22Rv1 (cell line): ENCODE data around the gene FUT8.

Experiments used
- H3K27ac ChIP-seq: fragments of 450-650 bp; 2 replicates; pipeline ENCODE4 v1.5.1; 2017
- ZFX ChIP-seq: fragments of 450-650 bp; IDR thresholded peaks from 2 replicates; pipeline ENCODE4 v1.6.1; 2017; ENCODE audit warnings: antibody characterized with exemption, borderline replicate concordance
- TF ChIP-seq, protein P1 (sequence below): fragments of 450-650 bp; IDR thresholded peaks from 2 replicates; pipeline ENCODE4 v1.5.1; 2017; ENCODE audit warnings: mild to moderate bottlenecking

Gene FUT8

DNA sequence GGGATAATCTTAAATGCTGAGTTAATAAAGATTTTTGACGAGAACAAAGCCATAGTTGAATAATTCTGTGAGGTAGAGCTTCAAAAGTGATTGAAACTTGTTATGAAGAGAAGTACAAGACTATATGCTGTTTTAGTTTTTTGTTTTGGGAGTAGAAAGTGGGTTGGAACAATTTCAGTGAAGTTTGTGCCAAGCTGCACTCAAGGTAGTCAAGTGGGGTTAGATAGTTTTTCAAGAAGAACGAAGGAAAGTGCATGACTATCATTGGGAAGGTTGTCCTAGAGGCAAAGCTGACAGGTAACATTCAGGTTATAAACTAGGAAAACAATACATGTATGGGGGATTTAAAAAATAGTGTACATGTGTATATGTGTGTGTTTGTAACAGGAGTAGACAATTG lies 16.2 kb downstream of the FUT8 start:
- H3K27ac ChIP-seq = no peak overlapping the region
- TF ChIP-seq, protein P1, sequence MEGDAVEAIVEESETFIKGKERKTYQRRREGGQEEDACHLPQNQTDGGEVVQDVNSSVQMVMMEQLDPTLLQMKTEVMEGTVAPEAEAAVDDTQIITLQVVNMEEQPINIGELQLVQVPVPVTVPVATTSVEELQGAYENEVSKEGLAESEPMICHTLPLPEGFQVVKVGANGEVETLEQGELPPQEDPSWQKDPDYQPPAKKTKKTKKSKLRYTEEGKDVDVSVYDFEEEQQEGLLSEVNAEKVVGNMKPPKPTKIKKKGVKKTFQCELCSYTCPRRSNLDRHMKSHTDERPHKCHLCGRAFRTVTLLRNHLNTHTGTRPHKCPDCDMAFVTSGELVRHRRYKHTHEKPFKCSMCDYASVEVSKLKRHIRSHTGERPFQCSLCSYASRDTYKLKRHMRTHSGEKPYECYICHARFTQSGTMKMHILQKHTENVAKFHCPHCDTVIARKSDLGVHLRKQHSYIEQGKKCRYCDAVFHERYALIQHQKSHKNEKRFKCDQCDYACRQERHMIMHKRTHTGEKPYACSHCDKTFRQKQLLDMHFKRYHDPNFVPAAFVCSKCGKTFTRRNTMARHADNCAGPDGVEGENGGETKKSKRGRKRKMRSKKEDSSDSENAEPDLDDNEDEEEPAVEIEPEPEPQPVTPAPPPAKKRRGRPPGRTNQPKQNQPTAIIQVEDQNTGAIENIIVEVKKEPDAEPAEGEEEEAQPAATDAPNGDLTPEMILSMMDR = no peak
- no peak for TF ChIP-seq ZFX

DNA sequence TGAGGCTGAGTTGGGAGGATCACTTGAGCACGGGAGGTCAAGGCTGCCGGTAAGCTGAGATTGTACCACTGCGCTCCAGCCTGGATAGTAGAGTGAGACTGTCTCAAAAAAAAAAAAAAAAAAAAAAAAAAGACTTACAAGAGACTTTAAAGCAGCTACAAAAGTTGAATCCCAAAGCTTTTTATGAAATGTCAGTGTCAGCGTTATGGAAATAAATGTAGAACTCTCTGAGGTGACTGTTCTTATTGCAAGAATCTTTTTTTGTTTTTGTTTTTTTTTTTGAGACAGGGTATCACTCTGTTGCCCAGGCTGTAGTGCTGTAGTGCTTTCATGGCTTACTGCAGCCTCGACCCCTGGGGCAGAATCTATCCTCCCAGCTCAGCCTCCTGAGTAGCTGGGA lies 17.2 kb downstream of the FUT8 start:
- no peak overlapping the region for H3K27ac ChIP-seq
- TF ChIP-seq ZFX = no peak
- TF ChIP-seq, protein P1 = no peak

DNA sequence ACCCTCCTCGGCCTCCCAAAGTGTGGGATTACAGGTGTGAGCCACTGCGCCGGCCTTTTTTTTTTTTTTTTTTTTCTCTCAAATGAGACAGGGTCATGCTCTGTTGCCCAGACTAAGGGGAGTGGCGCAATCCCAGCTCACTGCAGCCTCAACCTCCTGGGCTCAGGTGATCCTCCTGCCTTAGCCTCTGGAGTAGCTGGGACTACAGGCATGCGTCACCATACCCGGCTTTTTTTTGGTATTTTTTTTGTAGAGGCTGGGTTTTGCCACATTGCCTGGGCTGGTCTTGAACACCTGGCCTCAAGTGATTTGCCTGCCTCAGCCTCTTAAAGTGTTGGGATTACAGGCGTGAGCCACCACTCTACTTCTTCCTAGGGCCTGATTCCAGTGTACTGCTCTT lies 18.7 kb downstream of the FUT8 start:
- TF ChIP-seq ZFX = no peak
- TF ChIP-seq, protein P1 = no peak
- no peak overlapping the region for H3K27ac ChIP-seq

DNA sequence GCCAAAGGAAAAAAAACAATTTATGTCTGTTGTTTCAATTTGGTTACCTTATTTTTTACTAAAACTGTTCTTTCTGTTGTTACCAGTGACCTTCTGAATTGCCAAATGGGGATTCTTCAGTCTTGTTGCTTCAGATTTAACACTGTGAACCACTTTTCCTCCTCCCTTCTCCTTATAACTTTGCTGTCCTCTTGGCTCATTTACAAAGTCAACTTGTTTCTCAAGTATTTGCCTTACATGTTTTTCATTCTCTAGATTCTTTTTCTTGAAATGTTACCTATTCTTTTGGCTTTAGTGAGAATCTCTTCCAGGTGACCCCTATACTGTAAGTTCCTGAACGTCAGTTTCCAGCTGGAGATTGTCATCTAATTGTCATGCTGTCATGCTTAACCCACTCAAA lies 19.4 kb downstream of the FUT8 start:
- H3K27ac ChIP-seq = no peak overlapping the region
- TF ChIP-seq, protein P1 = no peak
- no peak for TF ChIP-seq ZFX

DNA sequence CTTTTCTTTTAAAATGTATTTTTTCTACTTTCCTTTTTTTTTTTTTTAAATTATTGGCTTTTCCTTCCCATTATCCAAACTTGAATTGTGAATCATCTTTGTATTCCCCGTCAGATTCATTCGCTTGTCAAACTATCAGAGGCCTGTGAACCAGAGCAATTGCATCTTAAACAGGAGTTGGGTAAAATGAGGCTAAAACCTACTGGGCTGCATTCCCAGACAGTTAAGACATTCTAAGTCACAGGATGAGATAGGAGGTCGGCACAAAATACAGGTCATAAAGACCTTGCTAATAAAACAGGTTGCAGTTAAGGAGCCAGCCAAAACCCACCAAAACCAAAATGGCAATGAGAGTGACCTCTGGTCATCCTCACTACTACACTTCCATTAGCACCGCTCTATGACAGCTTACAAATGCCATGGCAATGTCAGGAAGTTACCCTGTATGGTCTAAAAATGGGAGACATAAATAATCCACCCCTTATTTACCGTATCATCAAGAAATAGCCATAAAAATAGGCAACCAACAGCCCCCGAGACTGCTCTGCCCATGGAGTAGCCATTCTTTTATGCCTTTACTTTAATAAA lies 19.9 kb downstream of the FUT8 start:
- H3K27ac ChIP-seq = no peak overlapping the region
- TF ChIP-seq ZFX = no peak
- TF ChIP-seq, protein P1 = no peak

GRCh38 chr14:65433157-65433556 lies 20.6 kb downstream of the FUT8 start:
- H3K27ac ChIP-seq = no peak overlapping the region

GRCh38 chr14:65433646-65434045 lies 21.1 kb downstream of the FUT8 start:
- TF ChIP-seq, protein P1 = no peak
- TF ChIP-seq ZFX = no peak
- no peak overlapping the region for H3K27ac ChIP-seq

More at GRCh38 chr14:65433157-65433556, 20.6 kb downstream of the FUT8 start:
- TF ChIP-seq, protein P1 = no peak
- TF ChIP-seq ZFX = no peak
